HTERT RPE-1 (cell line): ENCODE measurements around the gene WIPI1.

ENCODE experiments used
- in situ Hi-C: fragments of 300-500 bp; cut with MboI; formaldehyde crosslinking; loops from 4 replicates; pipeline ENCODE4 v1.14.3; 2020; ENCODE audit warnings: low sequenced_read_pairs

The WIPI1 gene

DNA sequence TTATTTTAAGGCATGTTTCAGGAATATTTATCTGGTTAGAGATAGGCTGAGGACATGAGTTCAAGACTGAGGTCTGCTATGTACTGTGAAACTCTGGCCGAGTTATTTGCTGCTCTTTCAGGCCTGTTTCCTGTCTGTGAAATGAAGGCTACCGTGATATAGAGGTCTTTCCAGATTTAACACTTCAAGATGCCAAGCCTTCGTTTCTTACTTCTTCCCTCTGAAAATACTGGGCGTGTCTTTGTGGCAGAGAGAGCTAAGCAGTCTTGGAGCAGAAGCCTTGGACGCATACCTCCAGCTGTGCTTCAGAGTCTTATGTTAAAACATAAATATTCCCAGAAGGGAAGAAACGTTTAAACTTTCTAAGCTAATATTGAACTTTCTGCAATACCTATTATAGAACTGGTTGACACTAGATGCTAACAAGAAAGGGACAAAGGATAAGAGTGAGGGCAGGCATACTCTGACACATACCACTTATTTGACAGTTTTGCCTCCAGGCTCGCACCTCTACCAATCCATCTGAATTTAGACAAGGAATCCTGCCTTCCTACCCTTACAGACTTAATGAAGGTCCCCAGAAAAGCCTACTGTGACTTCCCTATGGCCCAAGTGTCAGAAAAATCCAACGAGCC lies 17.5 kb downstream of the WIPI1 start:
- in situ Hi-C loops: loop anchor here (25.0 kb wide), 1 partner anchor 177 kb away; no protein-coding TSS in a partner anchor

DNA sequence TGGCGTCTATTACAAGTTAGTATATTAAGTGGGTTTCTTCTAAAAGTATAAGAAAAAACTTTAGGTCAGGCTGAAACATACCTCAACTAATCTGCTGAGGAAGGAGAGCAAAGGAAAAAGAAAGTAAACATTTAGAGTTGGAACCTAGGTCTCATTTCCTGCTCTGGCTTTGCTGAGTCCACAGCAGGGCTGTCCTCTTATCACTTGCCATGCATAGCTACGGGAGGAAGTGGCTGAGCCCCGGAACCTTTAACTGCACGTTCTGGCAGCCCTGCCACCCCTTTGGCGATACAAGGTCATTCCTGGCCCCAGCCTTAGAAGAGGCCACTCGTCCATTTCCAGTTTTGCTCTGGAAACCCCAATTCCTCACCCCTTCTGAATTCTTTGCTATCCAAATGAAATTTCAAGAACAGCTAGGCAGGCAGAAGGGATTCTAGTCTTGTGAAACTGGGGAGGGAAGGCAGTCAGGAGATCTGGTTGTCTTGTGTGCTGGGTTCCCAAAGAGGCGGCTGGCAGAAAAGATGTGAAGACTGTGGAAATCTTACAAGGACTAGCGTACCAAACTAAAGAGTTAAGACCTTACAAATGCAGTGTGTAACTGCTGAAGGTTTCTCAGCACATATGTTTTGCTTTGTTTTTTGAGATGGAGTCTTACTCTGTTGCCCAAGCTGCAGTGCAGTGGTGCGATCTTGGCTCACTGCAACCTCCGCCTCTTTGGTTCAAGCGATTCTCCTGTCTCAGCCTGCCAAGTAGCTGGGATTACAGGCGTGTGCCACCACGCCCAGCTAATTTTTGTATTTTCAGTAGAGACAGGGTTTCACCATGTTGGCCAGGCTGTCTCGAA lies 19.1 kb downstream of the WIPI1 start:
- in situ Hi-C loops: loop anchor here (25.0 kb wide), 1 partner anchor 176 kb away; no protein-coding TSS in a partner anchor

DNA sequence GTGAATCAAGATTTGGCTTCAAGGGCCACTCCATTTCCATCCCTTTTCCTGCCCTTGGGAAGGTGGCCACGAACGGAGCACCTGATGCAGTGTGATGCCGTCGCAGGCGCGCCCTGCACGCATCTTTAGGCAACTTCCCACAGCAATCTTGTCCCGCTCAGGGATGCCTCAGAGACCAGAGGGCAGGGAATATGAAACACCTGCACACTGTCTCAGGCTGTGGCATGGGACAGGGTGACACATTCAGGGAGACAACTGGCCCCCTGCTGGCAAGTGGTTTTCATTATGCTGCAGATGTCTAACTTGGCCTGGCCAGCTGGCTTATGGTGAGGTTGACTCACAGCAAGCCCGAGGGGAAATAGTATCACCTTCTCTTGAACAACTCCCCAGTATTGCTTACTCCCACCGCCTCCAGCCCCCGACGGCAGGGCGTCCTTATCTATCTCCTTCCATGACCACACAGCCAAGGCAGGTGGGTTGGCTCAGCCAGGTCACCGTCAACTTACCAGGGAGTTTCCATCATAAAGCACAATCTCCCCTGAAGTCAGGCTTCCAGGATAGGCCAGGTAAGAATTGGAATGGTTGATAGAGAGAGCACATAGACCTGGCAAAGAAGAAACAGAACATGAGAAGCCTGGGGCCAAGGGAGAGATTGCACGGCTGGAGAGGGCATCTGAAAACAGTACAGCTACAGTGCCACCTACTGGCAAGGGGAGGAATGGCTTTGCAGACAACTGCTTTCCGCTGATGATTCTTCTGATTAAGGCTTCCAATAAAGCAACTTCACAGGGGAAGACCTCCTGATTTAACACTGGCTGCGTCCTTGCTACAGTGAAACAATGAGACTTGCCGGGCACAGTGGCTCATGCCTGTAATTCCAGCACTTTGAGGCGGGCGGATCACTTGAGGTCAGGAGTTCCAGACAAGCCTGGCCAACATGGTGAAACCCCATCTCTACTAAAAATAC lies 21.1 kb downstream of the WIPI1 start:
- in situ Hi-C loops: loop anchor here (25.0 kb wide), 1 partner anchor 174 kb away; no protein-coding TSS in a partner anchor

- in situ Hi-C loops: loop anchor here (25.0 kb wide), 1 partner anchor 173 kb away; no protein-coding TSS in a partner anchor
Measured at GRCh38 chr17:68435361-68435760, 21.9 kb downstream of the WIPI1 start.

DNA sequence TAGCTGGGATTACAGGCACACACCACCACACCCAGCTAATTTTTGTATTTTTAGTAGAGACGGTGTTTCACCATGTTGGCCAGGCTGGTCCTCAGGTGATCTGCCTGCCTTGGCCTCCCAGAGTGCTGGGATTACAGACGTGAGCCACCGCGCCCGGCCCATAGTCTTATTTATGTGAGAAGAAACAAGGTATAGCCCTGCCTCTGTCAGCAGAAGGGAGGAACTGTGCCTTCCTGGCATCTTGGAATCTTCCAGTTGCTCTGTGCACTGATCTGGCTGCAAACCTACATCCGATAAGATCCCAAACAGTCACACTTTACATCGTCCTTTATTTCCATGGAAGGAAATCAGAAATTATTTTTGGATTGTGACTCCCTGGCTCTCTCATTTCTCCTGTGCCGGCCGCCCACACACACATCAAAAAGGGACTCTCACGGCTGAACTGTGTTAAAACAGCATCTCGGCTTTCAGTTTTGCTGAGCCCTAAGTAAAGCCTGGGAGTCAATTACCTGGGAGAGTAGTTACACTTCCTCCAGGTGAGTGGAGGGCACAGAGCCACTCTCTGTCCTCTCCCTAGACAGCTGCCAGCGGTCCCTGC lies 23.3 kb downstream of the WIPI1 start:
- in situ Hi-C loops: loop anchor here (25.0 kb wide), 1 partner anchor 172 kb away; no protein-coding TSS in a partner anchor

DNA sequence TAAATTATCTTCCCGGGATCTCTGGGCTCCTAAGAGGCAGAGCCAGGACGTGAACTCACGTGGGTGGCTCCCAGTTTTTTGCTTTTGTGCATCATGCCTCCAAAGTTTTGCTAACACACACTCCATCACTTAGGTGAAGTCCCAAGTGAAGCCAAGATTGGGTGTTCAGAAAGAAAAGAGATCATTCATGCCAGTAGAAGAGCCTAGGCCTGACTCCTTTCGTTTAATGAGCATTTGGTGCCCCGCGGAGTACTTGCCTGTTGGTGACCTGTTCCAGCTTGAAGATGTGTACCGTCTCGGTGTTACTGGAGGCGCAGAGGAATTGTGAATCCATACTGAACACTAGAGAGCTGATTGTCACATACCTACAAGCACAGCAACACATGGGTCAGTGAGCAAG lies 24.1 kb downstream of the WIPI1 start:
- in situ Hi-C loops: loop anchor here (25.0 kb wide), 1 partner anchor 171 kb away; no protein-coding TSS in a partner anchor

DNA sequence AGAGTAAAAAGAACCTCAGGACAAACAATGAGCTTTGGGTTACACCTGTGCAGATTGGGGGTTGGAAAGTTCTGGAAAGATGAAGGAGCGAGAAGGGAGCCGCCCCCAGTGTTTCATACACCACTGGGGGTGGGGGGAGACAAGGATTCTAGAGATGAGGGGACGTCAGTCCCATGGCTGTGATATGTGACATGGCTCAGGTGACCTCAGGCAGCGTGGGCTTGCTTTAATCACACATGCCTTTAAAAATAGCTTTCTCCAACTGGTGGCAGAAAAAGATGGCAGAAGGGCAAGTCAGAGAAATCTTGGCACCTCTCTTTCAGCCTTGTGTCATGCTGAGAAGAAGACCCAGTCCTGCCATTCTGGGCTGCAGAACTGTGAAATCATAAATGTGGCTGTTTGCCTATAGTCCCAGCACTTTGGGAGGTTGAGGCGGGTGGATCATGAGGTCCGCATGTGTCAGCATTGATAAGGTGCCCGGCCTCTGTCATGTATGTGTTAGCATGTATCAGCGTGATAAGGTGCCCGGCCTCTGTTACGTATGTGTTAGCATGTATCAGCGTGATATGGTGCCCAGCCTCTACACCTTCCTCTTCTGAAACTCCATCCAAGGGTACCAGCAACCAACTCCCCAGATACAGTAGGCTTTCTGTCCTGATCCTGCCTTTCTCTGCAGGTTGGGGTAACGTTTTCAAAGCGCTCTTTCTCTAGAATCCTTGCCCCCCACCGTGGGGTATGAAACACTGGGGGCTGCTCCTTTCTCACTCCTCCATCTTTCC lies 25.0 kb downstream of the WIPI1 start:
- in situ Hi-C loops: loop anchor here (25.0 kb wide), 1 partner anchor 170 kb away; no protein-coding TSS in a partner anchor

GRCh38 chr17:68431661-68432071 lies 25.6 kb downstream of the WIPI1 start:
- in situ Hi-C loops: loop anchor here (25.0 kb wide), 1 partner anchor 169 kb away; no protein-coding TSS in a partner anchor

GRCh38 chr17:68431045-68431608 lies 26.2 kb downstream of the WIPI1 start:
- in situ Hi-C loops: loop anchor here (25.0 kb wide), 1 partner anchor 169 kb away; no protein-coding TSS in a partner anchor

DNA sequence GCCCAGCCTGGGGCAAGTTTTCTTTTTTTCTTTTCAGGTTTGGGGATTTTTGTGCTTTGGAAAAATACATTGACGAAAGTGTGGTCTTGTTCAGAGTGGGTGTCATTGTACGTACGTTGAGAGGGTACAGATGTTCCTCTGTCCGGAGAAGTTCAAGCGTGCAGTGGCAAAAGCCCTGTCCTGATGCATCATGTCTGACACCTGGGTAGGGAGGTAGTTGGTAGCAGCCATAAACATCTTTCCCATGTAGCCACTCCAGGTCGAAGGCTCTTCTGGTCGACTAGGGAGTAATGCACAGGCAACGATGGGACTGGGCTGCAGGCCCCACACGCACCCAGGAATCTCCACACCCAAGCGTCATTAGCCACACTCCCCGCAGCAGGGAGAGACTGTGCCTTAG lies 27.4 kb downstream of the WIPI1 start:
- in situ Hi-C loops: loop anchor here (25.0 kb wide), 1 partner anchor 168 kb away; no protein-coding TSS in a partner anchor

- in situ Hi-C loops: loop anchor here (25.0 kb wide), 1 partner anchor 166 kb away; no protein-coding TSS in a partner anchor
Measured at GRCh38 chr17:68428498-68429172, 28.7 kb downstream of the WIPI1 start.

DNA sequence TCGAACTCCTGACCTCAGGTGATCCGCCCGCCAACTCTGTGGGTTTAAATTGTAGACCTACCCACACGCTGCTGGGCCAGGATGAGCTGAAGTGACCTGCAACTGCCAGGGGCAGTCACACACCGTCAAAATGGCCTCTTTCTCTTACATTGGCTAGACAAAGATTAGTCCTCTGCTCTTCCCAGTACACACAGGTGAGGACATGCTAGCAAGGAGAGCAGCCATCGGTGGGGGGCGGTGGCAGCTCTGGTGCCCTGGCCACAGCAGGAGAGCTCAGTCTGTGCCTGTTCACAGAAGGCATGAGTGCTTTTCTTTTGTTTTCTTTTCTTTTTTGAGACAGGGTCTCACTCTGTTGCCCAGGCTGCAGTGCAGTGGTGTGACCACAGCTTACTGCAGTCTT lies 29.7 kb downstream of the WIPI1 start:
- in situ Hi-C loops: loop anchor here (25.0 kb wide), 1 partner anchor 165 kb away; no protein-coding TSS in a partner anchor

DNA sequence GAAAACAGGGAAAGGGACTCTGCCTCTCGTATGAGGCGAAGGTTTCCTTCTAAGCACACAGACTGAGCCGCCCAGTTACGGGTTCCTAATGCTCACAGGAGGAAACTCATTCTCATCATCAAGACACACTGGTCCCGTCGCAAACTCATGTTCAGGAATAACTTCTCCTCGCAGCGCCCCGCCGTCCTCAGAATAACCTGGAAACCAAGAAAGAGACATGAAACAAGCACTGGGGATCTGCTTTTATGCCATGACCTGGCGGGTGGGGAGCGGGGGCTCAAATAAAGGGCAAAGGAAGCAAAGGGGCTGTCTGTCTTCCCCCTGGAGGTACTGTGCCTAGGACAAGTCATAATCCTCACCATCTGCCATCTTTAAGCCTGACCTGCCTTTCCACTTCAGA lies 31.3 kb downstream of the WIPI1 start:
- in situ Hi-C loops: loop anchor here (25.0 kb wide), 1 partner anchor 164 kb away; no protein-coding TSS in a partner anchor

- in situ Hi-C loops: loop anchor here (25.0 kb wide), 1 partner anchor 163 kb away; no protein-coding TSS in a partner anchor
Measured at GRCh38 chr17:68424861-68425260, 32.4 kb downstream of the WIPI1 start.

GRCh38 chr17:68424203-68424602 lies 33.1 kb downstream of the WIPI1 start:
- in situ Hi-C loops: no loop called here

GRCh38 chr17:68423251-68423650 lies 34.0 kb downstream of the WIPI1 start:
- in situ Hi-C loops: no loop called here

- in situ Hi-C loops: no loop called here
Measured at GRCh38 chr17:68422821-68423220, 34.5 kb downstream of the WIPI1 start.

DNA sequence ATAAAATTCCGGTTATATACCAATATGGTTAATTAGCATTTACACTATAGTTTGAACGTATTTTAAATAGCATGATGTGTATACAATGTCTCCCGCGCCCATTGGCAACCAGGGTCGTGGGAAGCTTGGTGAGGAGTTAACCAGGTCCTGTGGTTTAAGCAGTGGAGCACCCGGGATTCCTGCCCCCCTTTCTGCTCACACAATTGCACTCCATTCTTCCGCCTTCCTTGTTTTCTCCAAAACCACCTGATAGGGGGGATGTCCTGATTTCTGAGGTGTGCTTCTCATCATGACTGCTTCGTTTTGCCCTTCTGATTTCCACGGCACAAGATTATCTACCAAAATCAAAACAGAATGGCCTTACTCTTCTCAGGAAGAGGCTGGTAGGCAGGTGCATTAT lies 35.8 kb downstream of the WIPI1 start:
- in situ Hi-C loops: no loop called here
